Stimulated activated effector memory CD8-positive, alpha-beta T cell treated with anti-CD3 and anti-CD28 coated beads, Interleukin-12 subunit alpha, Interleukin-12 subunit beta, amount 100 ng/mL, for 72 hours (primary cell): ENCODE results near the gene COL23A1.
A peak's percentile ranks its signal among the peaks of the same experiment; 100 is the strongest.
"Not testable (repeated sequence)": the region's sequence is repeated elsewhere in the genome, so short reads cannot be mapped to it uniquely, and the experiment has no call there.

Source experiments
- ATAC-seq: fragments of 150-1000 bp; cut with Tn5 transposase; 2 replicates; pipeline ENCODE4 v1.10.0; 2021
- DNase-seq, 2 donors: peaks; one replicate each; pipeline ENCODE4 v3.0.0; 2021 to 2022; ENCODE audit warnings: low spot score in 2 of 2
- H3K27ac Mint-ChIP-seq: one replicate; pipeline ENCODE4 v1.8.0; 2022; ENCODE audit warnings: mild to moderate bottlenecking, mixed read lengths
- H3K36me3 Mint-ChIP-seq: one replicate; pipeline ENCODE4 v1.8.0; 2022; ENCODE audit warnings: mild to moderate bottlenecking, mixed read lengths
- H3K4me1 Mint-ChIP-seq: one replicate; pipeline ENCODE4 v1.8.0; 2022; ENCODE audit warnings: mixed read lengths
- H3K4me3 Mint-ChIP-seq: one replicate; pipeline ENCODE4 v1.8.0; 2022; ENCODE audit warnings: mild to moderate bottlenecking, mixed read lengths
- H3K9me3 Mint-ChIP-seq: one replicate; pipeline ENCODE4 v1.8.0; 2022; ENCODE audit warnings: mixed read lengths

COL23A1 gene

DNA sequence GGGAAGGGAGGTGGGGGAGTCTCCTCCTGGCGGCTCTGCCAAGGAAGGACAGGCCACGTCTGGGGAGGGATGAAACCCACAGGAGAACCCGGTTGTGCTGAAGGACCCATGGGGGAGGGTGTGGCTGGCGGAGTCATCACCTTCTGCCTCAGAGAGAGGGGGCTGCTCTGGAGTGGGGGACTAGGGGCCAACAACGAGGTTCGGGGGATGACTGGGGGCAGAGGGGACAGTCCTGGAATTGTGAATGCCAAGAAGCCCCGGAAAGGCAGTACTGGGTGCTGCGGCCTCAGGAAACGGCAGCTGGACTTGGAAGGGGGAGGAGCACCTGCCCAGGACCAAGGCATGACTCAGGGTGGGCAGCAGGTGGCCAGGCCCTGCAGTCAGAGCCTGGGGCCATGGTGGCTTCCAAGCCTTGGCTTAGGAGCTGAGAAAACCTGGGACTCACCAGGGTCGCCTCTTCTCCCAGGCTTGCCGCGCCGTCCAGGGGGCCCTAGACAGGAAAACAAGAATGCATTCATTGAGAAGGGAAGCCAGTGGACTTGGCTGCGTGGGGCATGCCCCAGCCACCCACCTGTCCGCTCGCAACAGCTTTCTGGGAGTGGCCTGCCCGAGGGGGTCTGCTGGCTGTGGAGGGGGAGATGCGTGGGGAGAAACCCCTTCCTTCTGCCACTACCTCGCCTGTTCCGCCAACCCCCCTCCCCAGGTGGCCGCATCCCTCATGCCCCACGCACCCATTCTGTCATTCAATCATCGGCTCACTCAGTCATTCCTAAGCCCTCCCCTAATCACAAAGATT is 283.6 kb downstream of the COL23A1 start:
- Mint-ChIP-seq H3K4me1 (peaks cover 16% of the 10 kb centered on the region), H3K27ac (no peak overlapping the region), H3K9me3 (no peaks in the 10 kb centered on the region), H3K4me3 (no peak overlapping the region), H3K36me3 (no peaks in the 10 kb centered on the region)
- ATAC-seq, result no peak
- DNase-seq, result no peak

DNA sequence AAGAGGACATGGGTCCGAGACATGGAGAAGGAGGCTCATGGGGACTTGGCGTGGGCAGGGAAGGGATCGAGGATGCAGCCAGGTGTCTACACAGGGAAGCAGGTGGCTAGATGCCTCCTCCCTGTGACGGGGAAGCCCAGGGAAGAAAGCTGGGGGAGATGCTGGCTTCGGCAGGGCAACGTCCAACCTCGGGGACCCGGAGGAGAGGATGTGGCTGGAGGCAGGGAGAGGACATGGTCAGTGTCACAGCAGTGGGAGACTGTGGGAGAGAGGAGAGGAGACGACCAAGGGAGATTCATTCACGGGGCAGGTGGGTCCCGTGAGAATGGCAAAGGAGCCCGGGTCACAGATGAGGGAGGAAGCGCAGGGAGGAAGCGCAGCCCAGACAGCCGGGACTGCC is 284.4 kb downstream of the COL23A1 start:
- ATAC-seq (no peak), DNase-seq (no peak)
- Mint-ChIP-seq H3K27ac (no peak overlapping the region), H3K9me3 (no peaks in the 10 kb centered on the region), H3K4me3 (no peak overlapping the region), H3K36me3 (no peaks in the 10 kb centered on the region), H3K4me1 (peaks cover 16% of the 10 kb centered on the region)

DNA sequence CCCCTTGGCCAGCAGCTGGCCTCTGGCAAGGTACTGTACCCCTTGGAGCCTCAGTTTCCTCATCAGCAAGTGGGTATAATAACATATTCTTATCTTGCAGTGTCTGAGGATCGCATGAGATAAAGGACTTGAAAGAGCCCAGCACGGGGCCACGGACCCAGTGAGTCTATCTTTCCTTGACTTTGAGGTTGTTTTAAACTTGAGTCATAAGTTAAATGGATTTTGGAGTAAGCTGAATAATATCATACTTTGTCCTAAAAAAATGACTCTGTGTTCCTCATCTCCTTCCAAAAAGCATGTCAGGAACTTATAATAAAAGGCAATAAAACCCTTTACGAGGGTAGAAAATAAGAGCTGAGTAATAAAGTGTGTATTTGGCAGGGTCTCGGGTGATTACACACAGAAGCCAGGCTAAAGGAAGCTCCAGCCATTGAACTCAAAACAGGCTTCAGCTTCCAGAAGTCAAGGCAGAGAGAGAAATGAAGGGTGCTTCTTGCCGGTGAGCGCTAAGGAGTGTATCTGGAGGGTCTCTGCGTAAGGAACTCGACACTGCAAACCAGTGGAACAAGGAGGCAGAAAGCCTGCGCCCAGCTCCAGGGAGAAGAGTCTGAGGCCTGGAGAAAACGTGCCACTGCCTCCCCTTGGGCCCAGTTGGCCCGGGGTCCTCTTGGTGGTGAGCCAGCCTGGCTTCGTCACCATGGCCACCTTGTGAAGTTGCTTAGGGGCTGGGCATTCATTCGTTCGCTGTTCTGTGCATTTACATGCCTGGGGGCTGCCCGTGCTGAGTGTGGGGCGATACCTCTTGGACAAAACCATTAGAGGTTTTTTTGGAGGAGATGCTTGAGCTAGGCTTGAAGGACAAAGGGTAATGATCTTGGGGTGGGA is 285.2 kb downstream of the COL23A1 start:
- ATAC-seq (no peak), DNase-seq (no peak)
- Mint-ChIP-seq H3K27ac (no peak overlapping the region), H3K36me3 (no peaks in the 10 kb centered on the region), H3K4me3 (no peak overlapping the region), H3K9me3 (no peaks in the 10 kb centered on the region), H3K4me1 (peaks cover 16% of the 10 kb centered on the region)

GRCh38 chr5:178304016-178304415 is 286.2 kb downstream of the COL23A1 start:
- DNase-seq (no peak), ATAC-seq (no peak)
- Mint-ChIP-seq H3K9me3 (no peaks in the 10 kb centered on the region), H3K36me3 (no peaks in the 10 kb centered on the region), H3K4me3 (no peak overlapping the region), H3K4me1 (peaks cover 16% of the 10 kb centered on the region), H3K27ac (no peak overlapping the region)

- not testable (repeated sequence) for H3K9me3 Mint-ChIP-seq, H3K4me1 Mint-ChIP-seq, H3K4me3 Mint-ChIP-seq, DNase-seq, H3K27ac Mint-ChIP-seq, ATAC-seq, H3K36me3 Mint-ChIP-seq
Observed at GRCh38 chr5:178302321-178302720, 287.9 kb downstream of the COL23A1 start.

DNA sequence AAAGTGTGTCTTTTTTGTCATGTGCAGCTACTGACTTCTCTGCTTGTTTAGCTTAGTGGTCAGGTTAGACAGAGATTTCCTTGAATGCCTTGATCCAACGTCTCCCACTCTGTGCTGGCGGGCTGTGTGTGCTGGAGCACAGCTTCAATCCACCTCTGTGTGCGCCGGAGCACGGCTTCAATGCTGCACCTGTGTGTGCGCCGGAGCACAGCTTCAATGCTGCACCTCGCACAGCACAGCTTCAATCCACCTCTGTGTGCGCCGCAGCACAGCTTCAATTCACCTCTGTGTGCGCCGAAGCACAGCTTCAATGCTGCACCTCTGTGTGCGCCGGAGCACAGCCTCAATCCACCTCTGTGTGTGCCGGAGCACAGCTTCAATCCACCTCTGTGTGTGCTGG is 288.6 kb downstream of the COL23A1 start:
- Mint-ChIP-seq H3K36me3 (no peaks in the 10 kb centered on the region), H3K4me1 (peaks cover 10% of the 10 kb centered on the region), H3K4me3 (no peak overlapping the region), H3K9me3 (no peaks in the 10 kb centered on the region), H3K27ac (no peak overlapping the region)
- DNase-seq (no peak), ATAC-seq (no peak)

- peaks cover 3% of the 10 kb centered on the region for H3K9me3 Mint-ChIP-seq
- ATAC-seq, result peak; percentile 42
- no peaks in the 10 kb centered on the region for H3K36me3 Mint-ChIP-seq
- H3K4me1 Mint-ChIP-seq, result no peaks in the 10 kb centered on the region
- H3K4me3 Mint-ChIP-seq, result no peak overlapping the region
- DNase-seq, result no peak
- no peak overlapping the region for H3K27ac Mint-ChIP-seq
Observed at GRCh38 chr5:178298283-178298807, 291.8 kb downstream of the COL23A1 start.

DNA sequence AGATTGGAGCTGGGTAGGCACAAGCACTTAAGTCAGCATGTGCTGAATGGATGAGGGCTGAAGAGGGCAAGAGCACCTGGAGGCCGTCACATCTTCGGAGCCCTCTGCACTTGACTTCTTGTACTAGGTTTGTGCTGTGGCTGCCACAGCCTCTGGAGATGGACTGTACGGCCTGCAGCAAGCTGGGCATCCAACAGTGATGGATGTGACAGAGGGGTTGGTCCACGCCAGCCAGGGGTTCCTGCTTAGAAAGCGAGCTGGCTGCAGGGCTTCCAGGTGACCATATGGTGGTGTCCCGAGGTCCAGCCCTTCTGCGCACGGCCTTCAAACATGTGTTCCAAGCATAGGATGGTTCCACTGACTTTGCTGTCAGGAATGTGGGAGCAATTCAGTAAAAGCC is 292.4 kb downstream of the COL23A1 start:
- H3K36me3 Mint-ChIP-seq, result no peaks in the 10 kb centered on the region
- no peak overlapping the region for H3K27ac Mint-ChIP-seq
- DNase-seq (no peak), ATAC-seq (peak; percentile 28)
- no peak overlapping the region for H3K4me3 Mint-ChIP-seq
- H3K9me3 Mint-ChIP-seq, result peaks cover 3% of the 10 kb centered on the region
- no peaks in the 10 kb centered on the region for H3K4me1 Mint-ChIP-seq

GRCh38 chr5:178296066-178296465 is 294.1 kb downstream of the COL23A1 start:
- Mint-ChIP-seq H3K4me1 (no peaks in the 10 kb centered on the region), H3K36me3 (no peaks in the 10 kb centered on the region), H3K27ac (no peak overlapping the region), H3K9me3 (peaks cover 3% of the 10 kb centered on the region), H3K4me3 (no peak overlapping the region)
- ATAC-seq (no peak), DNase-seq (no peak)

- H3K4me3 Mint-ChIP-seq, result no peak overlapping the region
- H3K27ac Mint-ChIP-seq, result no peak overlapping the region
- H3K9me3 Mint-ChIP-seq, result peaks cover 3% of the 10 kb centered on the region
- DNase-seq (no peak), ATAC-seq (no peak)
- H3K36me3 Mint-ChIP-seq, result no peaks in the 10 kb centered on the region
- H3K4me1 Mint-ChIP-seq, result no peaks in the 10 kb centered on the region
Observed at GRCh38 chr5:178295589-178295988, 294.6 kb downstream of the COL23A1 start.

DNA sequence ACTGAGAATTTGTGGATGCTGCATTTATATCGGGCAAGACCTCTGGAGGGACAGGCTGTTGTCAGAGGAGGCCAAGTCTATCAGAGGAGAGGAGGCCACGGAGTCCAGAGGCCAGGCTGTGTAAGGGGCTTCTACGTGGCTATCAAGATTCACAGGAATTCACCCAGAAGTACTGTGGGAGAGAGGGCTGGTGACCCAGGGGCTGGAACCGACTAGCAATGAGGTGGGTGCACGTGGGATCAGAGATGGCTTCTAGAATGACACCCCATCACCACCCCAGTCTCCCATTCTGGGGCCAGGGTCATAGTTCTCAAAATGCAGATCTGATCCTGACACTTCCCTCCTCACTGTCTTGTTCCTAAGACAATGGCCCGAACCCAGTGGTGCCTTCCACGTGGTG is 296.4 kb downstream of the COL23A1 start:
- DNase-seq (no peak), ATAC-seq (no peak)
- H3K27ac Mint-ChIP-seq, result no peak overlapping the region
- no peaks in the 10 kb centered on the region for H3K4me1 Mint-ChIP-seq
- H3K4me3 Mint-ChIP-seq, result no peak overlapping the region
- no peaks in the 10 kb centered on the region for H3K36me3 Mint-ChIP-seq
- peaks cover 3% of the 10 kb centered on the region for H3K9me3 Mint-ChIP-seq

- H3K36me3 Mint-ChIP-seq, result no peaks in the 10 kb centered on the region
Observed at GRCh38 chr5:178293400-178293799, 296.8 kb downstream of the COL23A1 start.

GRCh38 chr5:178292826-178293205 is 297.4 kb downstream of the COL23A1 start:
- ATAC-seq (no peak), DNase-seq (no peak)
- H3K4me1 Mint-ChIP-seq, result no peaks in the 10 kb centered on the region
- H3K36me3 Mint-ChIP-seq, result no peaks in the 10 kb centered on the region
- H3K9me3 Mint-ChIP-seq, result peaks cover 3% of the 10 kb centered on the region
- H3K4me3 Mint-ChIP-seq, result no peak overlapping the region
- peak overlapping the region; percentile 33 for H3K27ac Mint-ChIP-seq

More at GRCh38 chr5:178293400-178293799, 296.8 kb downstream of the COL23A1 start:
- Mint-ChIP-seq H3K4me3 (no peak overlapping the region), H3K4me1 (no peaks in the 10 kb centered on the region), H3K9me3 (peaks cover 3% of the 10 kb centered on the region), H3K27ac (peak overlapping the region; percentile 33)
- DNase-seq (no peak), ATAC-seq (no peak)

DNA sequence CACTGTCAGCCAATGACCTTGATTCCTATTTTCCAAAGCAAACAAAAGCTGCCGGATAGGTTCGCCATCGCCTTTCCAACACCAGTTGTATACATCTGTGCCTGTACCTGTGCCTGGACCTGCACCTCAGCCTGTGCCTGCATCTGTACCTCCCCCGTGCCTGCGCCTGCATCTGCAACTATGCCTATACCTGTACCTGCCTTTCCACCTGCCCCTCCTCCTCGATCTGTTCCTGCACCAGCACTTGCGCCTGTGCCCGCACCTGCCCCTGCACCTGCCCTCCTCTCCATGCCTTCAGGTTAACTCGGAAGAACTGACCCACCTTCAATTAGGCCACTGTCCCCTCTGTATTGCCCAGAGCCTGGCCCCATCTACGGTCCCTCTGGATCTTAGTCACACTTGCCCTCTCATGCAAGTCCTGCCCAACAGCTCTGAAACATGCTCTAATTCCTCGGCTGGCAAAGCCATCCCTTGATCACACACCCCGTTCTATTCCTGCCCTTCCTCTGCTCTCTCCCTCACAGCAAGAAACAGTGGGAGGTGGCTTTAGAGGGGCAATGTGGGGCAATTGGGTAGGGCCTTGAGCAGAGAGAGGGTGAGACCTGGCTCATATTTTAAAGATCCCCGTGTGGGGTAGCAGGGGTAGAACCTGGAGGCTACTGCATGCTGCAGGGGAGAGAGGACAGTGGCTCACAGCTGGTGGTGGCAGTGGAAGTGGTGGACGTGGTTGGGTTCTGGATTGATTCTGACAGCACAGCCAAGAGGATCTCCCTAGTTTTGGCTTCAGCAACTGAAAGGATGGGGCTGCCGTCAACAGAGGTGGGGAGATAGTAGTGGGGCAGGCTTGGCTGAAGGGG is 298.0 kb downstream of the COL23A1 start:
- DNase-seq (no peak), ATAC-seq (no peak)
- H3K9me3 Mint-ChIP-seq, result peaks cover 3% of the 10 kb centered on the region
- H3K4me3 Mint-ChIP-seq, result no peak overlapping the region
- H3K36me3 Mint-ChIP-seq, result no peaks in the 10 kb centered on the region
- H3K4me1 Mint-ChIP-seq, result no peaks in the 10 kb centered on the region
- H3K27ac Mint-ChIP-seq, result no peak overlapping the region

DNA sequence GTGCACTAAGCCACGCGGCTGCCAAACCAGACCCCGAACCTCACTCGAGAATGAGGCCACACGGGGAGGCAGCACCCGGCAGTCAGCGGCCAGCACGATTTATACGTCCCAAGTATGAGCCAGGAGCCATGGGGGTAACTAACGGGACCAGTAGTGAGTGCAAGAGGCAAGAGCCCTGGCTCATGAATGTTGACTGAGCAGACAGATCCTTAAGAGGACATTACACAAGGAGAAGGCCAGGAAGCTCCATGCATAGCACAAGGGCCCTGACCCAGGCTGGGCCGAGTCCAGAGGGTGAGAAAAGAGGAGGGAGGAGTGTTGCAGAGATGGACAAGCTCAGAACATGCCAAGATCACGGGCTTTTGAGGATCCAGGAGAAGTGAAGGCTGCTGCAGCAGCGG is 299.0 kb downstream of the COL23A1 start:
- no peaks in the 10 kb centered on the region for H3K36me3 Mint-ChIP-seq
- H3K9me3 Mint-ChIP-seq, result peaks cover 3% of the 10 kb centered on the region
- DNase-seq (no peak), ATAC-seq (no peak)
- no peak overlapping the region for H3K4me3 Mint-ChIP-seq
- H3K27ac Mint-ChIP-seq, result peak overlapping the region; percentile 12
- H3K4me1 Mint-ChIP-seq, result no peaks in the 10 kb centered on the region
